Stimulated activated CD4-positive, alpha-beta T cell treated with anti-CD3 and anti-CD28 coated beads, Interleukin-2, amount 100 ng/mL, for 4 hours (primary cell): ENCODE measurements around the gene CENPX.

Source experiments
- DNase-seq: peaks from one replicate; pipeline ENCODE4 v3.0.0-alpha.2; 2020; ENCODE audit warnings: low read depth

The CENPX gene

GRCh38 chr17:82011617-82012187, 11.0 kb downstream of the CENPX start:
- no peak for DNase-seq

GRCh38 chr17:82010575-82011525, 11.8 kb downstream of the CENPX start:
- DNase-seq, result no peak

GRCh38 chr17:82009413-82009812, 13.3 kb downstream of the CENPX start:
- no peak for DNase-seq

- no peak for DNase-seq
Observed at GRCh38 chr17:82008941-82009405, 13.7 kb downstream of the CENPX start.

- no peak for DNase-seq
Observed at GRCh38 chr17:82008258-82008940, 14.3 kb downstream of the CENPX start.

GRCh38 chr17:82007495-82008257, 15.0 kb downstream of the CENPX start:
- no peak for DNase-seq

- no peak for DNase-seq
Observed at GRCh38 chr17:82007228-82007494, 15.5 kb downstream of the CENPX start.

GRCh38 chr17:82006468-82007227, 16.0 kb downstream of the CENPX start:
- no peak for DNase-seq

GRCh38 chr17:82005701-82006348, 16.9 kb downstream of the CENPX start:
- DNase-seq, result no peak

GRCh38 chr17:82004517-82005455, 17.9 kb downstream of the CENPX start:
- no peak for DNase-seq

- DNase-seq, result no peak
Observed at GRCh38 chr17:82003411-82004381, 19.0 kb downstream of the CENPX start.

GRCh38 chr17:82001571-82002056, 21.1 kb downstream of the CENPX start:
- no peak for DNase-seq

- DNase-seq, result no peak
Observed at GRCh38 chr17:82000803-82001570, 21.7 kb downstream of the CENPX start.

- DNase-seq, result no peak
Observed at GRCh38 chr17:81999976-82000802, 22.5 kb downstream of the CENPX start.

- DNase-seq, result no peak
Observed at GRCh38 chr17:81999587-81999975, 23.1 kb downstream of the CENPX start.

GRCh38 chr17:81998691-81999438, 23.8 kb downstream of the CENPX start:
- no peak for DNase-seq
